GM18498 (cell line): ENCODE measurements around the gene ICA1.
"Not testable (repeated sequence)": the region's sequence is repeated elsewhere in the genome, so short reads cannot be mapped to it uniquely, and the experiment has no call there.

Source experiments
- ATAC-seq: cut with Tn5 transposase; IDR thresholded peaks from one replicate; pipeline ENCODE4 v1.9.1; 2021; ENCODE audit warnings: mild to moderate bottlenecking, moderate library complexity; ENCODE audit not compliant: unreplicated experiment

ICA1 gene

DNA sequence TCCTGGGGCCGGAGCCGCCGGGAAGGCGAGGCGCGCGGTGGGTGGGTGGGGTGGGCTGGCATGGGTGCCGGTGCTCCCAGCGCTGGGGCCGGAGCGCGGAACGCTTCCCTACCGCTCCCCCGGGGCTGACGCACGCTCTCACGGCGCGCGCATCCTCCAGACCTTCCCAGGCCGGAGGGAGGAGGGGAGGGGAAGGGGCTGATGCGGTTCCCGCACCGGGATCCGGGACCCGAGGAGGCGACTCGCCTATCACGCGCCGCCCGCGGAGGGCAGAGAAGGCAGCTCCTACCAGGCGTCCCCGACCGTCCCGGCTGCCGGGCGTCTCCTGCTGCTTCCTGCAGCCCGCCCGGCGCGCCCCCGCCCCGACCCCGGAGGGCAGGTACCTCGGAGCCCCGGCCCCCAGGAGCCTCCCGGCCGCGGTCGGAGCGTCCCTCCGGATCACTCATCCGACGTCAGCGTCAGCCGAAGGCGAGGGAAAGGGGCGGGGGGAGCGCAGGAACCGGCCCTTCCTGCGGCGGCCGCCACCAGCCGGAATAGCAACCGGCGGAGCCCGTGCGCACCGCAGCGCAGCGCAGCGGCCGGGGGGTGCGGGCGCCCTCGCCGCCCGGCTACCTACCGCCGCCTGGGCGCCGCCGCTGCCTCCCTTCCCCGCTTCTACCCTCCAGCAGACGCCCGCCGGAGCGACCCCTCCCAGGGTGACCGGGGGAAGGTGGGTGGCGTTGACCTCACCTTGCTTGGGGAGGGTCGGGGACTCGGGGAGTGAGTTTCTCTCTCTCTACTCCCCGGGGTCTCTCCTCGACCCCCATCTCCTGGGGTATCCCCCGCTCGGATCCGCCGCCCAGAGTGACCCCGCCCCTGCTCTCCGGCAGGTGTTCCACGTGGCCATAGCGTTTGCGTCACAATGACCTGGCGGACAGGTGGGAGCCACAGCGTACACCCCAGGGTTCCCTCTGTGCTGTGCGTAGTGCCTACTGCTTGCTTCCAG, at the start of gene ICA1:
Gene ICA1, minus strand, starts transcription at position 457 of the 985 bp plus-strand sequence. CDS start 26,241 bp downstream, outside the sequence.
- ATAC-seq: peak; percentile 85

GRCh38 chr7:8310876-8311275, 48.9 kb upstream of the ICA1 start:
- no peak for ATAC-seq

DNA sequence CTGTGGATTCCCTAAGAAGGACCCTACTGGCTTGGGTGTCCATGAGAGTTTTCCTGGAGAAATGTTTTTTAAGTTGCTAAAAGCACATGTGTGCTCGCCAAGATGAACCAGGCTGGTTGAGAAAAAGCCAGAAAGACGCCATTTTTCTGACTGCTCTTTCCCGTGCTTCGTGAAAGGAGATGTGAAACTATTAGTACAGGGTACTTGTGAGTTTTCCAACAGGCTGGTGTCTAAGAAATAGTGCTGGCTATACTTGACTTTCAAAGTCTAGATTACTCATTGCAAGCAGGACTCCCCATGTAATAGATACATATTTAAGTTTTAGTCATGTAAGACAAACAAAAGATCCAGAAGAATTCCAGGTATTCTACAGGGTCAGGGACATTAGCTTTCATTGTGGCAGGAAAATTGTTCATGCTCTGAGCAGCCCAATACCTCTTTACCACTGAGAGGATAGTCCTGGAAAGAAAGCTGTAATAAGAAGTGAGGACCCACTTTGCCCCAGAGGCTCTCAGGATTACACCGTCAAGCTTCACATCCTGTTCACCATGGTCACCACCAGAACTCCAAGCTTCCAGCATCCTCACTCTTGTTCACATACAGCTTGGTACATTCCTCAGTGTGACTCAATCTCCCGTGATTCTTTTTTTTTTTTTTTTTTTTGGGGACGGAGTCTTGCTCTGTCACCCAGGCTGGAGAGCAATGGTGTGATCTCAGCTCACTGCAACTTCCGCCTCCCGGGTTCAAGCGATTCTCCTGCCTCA, 43.8 kb upstream of the ICA1 start:
- ATAC-seq: no peak

- ATAC-seq: no peak
These were observed 43.1 kb upstream of the ICA1 start for GRCh38 chr7:8305104-8305503.

- no peak for ATAC-seq
These were observed 42.0 kb upstream of the ICA1 start for GRCh38 chr7:8303904-8304528.

GRCh38 chr7:8297023-8297422, 35.1 kb upstream of the ICA1 start:
- not testable (repeated sequence) for ATAC-seq

DNA sequence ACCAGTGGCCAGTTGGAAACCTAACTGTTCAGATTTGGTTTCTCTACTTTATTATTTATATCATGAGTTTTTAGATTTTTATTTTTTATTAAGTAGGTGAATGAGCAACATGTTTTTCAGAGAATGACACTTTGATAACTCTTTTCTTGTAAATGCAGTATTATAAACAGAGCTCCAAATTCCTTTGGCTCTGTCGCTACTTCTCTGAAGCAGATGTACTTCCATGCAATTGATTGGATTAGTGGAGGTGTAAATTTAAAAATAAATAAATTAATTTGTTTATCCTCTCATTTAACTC, 34.3 kb upstream of the ICA1 start:
- peak; percentile 21 for ATAC-seq

- ATAC-seq: peak; percentile 96
These were observed 33.8 kb upstream of the ICA1 start for GRCh38 chr7:8295638-8296361.

GRCh38 chr7:8291397-8292141, 29.6 kb upstream of the ICA1 start:
- no peak for ATAC-seq

DNA sequence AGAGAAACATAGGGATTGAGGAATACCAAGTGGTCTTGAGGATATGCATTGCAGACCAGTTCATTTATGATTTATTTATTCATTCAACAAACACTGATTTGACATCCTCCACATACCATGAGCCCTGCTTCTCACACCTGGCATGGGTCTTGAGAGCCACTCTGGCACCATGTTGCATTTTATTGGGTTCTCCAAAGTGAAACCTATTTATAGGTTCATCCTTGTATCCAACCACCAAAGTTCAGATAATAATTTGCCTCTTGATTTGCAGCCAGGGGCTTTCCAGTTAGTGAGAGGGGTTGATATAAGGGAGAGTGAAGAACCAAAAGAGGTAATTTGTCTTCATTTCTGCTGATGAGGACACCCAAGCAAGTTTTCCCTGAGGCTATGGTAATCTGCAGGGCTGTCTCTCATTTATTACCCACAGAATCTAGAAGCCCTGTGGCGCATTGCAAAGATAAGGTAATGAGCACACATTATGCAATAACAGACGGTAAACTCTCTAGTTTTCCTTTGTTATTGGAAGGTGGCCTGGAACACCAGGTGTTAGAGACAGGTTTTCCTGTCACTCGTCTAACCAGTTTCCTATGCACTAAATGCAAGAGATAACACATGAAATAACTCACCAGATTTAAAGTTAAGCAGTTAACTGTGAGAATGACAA, 28.8 kb upstream of the ICA1 start:
- ATAC-seq: no peak

- no peak for ATAC-seq
These were observed 24.2 kb upstream of the ICA1 start for GRCh38 chr7:8286118-8286517.

- no peak for ATAC-seq
These were observed 23.2 kb upstream of the ICA1 start for GRCh38 chr7:8285155-8285554.

- ATAC-seq: no peak
These were observed 22.6 kb upstream of the ICA1 start for GRCh38 chr7:8284606-8285005.

GRCh38 chr7:8283968-8284367, 22.0 kb upstream of the ICA1 start:
- no peak for ATAC-seq

DNA sequence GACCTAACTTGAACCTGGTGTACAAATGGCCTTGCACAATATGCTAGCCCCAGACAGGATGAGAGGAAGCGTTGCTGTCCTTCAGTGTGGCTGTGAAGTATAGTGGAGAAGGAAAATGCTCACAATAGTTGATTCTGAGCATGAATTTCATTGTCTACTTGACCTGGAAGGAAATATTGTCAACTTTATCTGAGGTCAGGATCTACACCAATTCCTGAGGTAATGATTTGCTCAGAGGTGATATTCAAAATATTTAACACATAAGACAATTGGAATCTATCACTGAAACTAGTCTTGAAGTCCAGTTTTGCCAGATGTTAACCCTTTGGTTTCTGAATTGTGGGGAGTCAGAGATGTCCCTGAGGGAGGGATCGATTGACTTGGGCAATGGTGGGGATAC, 20.9 kb upstream of the ICA1 start:
- no peak for ATAC-seq

DNA sequence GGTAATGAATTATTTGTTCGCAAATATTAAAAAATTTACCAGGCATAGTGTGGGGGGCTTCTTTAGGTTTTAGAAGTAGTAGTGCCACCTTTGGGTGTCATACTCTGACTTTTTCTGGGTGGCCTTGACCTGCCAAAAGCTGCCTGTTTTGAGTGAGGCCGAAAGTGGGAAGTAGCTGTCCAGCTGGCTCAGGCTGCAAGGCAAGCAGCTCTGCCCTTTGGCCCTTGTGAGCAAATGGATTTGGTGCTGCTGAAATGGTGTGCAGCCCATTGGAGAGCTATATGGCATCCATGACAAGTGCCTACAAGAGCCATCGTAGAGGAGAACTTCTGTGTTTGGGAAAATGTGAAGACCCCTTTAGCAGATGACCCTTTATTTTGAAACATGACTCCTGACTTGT, 20.2 kb upstream of the ICA1 start:
- ATAC-seq: no peak

DNA sequence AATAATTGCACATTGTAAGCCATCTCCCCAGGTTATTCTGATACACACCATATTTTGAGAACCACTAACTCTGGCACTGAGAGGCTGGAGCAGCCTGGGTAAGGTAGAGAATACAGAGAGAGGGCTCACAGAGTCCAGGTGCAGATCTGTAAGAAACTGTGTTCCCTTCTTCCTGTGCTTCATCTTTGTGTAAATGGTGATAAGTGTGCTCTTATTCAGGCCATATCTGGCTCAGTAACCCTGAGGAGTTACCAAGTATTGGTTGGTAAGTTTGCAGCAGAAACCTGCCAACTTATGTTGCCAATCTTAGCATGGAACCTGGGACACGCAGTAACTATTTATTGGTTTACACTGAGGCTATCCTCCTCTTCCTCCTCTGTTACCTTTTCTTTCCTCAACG, 16.2 kb upstream of the ICA1 start:
- no peak for ATAC-seq

- ATAC-seq: no peak
These were observed 15.5 kb upstream of the ICA1 start for GRCh38 chr7:8277394-8277982.

DNA sequence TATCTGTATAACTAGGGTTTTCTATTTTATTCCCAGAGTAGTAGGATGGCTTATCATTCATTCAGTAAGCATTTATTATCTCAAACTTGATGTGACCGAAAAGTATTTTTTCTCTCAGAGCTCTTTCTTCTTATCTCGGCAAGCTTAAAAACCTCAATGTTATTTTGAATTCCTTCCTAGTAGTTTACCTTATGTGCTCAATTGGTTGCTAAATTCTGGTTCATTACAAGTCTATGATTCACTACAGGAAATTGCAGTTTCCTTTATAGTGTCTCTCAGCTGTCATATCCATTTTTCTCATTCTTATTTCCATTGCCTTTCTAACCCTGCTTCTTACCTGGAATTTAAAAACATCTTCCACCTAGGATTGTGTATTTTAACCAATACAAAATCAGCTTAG, 12.6 kb upstream of the ICA1 start:
- no peak for ATAC-seq
